GM13976 (cell line): Measurements from ENCODE around the gene POLR1G.
A peak's percentile ranks its signal among the peaks of the same experiment; 100 is the strongest.

ENCODE experiments used
- DNase-seq: peaks from one replicate; pipeline ENCODE4 v3.0.0; 2012; ENCODE audit warnings: low spot score
- in situ Hi-C: fragments of 300-500 bp; cut with MboI; formaldehyde crosslinking; loops from one replicate; pipeline ENCODE4 v1.12.0; 2022; ENCODE audit warnings: low sequenced_read_pairs, mixed read lengths, inconsistent platforms; ENCODE audit not compliant: unreplicated experiment
- TF ChIP-seq, protein P1 (sequence below): IDR thresholded peaks from 2 replicates; pipeline ENCODE4 v1.5.1; 2012; ENCODE audit warnings: borderline replicate concordance, mild to moderate bottlenecking; ENCODE audit not compliant: insufficient read depth; ENCODE audit errors: extremely low read depth, missing control alignments, control extremely low read depth

POLR1G gene

GRCh38 chr19:45413497-45413896, 7.1 kb downstream of the POLR1G start:
- peak; percentile 3 for DNase-seq
- in situ Hi-C loops, result no loop called here
- TF ChIP-seq, protein P1, sequence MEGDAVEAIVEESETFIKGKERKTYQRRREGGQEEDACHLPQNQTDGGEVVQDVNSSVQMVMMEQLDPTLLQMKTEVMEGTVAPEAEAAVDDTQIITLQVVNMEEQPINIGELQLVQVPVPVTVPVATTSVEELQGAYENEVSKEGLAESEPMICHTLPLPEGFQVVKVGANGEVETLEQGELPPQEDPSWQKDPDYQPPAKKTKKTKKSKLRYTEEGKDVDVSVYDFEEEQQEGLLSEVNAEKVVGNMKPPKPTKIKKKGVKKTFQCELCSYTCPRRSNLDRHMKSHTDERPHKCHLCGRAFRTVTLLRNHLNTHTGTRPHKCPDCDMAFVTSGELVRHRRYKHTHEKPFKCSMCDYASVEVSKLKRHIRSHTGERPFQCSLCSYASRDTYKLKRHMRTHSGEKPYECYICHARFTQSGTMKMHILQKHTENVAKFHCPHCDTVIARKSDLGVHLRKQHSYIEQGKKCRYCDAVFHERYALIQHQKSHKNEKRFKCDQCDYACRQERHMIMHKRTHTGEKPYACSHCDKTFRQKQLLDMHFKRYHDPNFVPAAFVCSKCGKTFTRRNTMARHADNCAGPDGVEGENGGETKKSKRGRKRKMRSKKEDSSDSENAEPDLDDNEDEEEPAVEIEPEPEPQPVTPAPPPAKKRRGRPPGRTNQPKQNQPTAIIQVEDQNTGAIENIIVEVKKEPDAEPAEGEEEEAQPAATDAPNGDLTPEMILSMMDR, result no peak

- TF ChIP-seq, protein P1, result no peak
- in situ Hi-C loops, result no loop called here
Observed at GRCh38 chr19:45414468-45414867, 8.0 kb downstream of the POLR1G start.

GRCh38 chr19:45417151-45417550, 10.7 kb downstream of the POLR1G start:
- in situ Hi-C loops, result no loop called here
- no peak for DNase-seq
- TF ChIP-seq, protein P1, result no peak

More at GRCh38 chr19:45414468-45414867, 8.0 kb downstream of the POLR1G start:
- DNase-seq, result peak; percentile 8

DNA sequence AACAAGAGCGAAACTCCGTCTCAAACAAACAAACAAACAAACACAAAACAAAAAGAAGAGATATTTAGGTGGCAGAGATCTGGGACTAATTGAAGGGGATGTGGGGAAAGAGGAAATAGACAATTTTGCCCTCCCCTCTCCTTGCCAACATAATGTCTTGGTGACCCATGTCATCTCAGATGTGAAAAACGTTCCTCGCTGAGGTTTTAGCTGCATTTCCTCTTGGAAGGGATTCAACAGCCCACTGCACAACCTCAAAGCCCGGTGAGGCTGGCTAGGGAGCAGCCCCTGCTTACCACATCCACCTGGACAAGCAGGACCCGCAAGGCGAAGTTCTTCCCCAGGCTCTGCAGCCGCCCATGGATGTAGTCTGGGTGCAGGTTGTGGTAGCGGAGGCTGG, 12.4 kb downstream of the POLR1G start:
- no peak for DNase-seq
- in situ Hi-C loops, result no loop called here
- TF ChIP-seq, protein P1, result no peak

- in situ Hi-C loops, result no loop called here
- TF ChIP-seq, protein P1, result no peak
- peak; percentile 87 for DNase-seq
Observed at GRCh38 chr19:45419396-45419795, 13.0 kb downstream of the POLR1G start.

GRCh38 chr19:45419895-45420294, 13.5 kb downstream of the POLR1G start:
- no peak for DNase-seq
- TF ChIP-seq, protein P1, result no peak
- in situ Hi-C loops, result no loop called here

GRCh38 chr19:45420356-45420755, 13.9 kb downstream of the POLR1G start:
- DNase-seq, result no peak
- in situ Hi-C loops, result no loop called here
- TF ChIP-seq, protein P1, result no peak
